GM12864 (cell line): ENCODE results near the gene NFKBIE.
A peak's percentile ranks its signal among the peaks of the same experiment; 100 is the strongest.
"Not testable (repeated sequence)": the region's sequence is repeated elsewhere in the genome, so short reads cannot be mapped to it uniquely, and the experiment has no call there.

ENCODE experiments used
- DNase-seq: peaks from one replicate; pipeline ENCODE4 v3.0.0-alpha.2; 2011; ENCODE audit warnings: low read depth
- H3K4me3 ChIP-seq: 2 replicates; pipeline ENCODE4 v1.5.1; 2011; ENCODE audit warnings: mild to moderate bottlenecking, low read depth, low read length, control low read depth
- CTCF ChIP-seq: IDR thresholded peaks from 2 replicates; pipeline ENCODE4 v1.5.1; 2011; ENCODE audit warnings: low read depth, mild to moderate bottlenecking, moderate library complexity, low read length, control low read depth, inconsistent platforms; ENCODE audit errors: missing control alignments

NFKBIE gene

DNA sequence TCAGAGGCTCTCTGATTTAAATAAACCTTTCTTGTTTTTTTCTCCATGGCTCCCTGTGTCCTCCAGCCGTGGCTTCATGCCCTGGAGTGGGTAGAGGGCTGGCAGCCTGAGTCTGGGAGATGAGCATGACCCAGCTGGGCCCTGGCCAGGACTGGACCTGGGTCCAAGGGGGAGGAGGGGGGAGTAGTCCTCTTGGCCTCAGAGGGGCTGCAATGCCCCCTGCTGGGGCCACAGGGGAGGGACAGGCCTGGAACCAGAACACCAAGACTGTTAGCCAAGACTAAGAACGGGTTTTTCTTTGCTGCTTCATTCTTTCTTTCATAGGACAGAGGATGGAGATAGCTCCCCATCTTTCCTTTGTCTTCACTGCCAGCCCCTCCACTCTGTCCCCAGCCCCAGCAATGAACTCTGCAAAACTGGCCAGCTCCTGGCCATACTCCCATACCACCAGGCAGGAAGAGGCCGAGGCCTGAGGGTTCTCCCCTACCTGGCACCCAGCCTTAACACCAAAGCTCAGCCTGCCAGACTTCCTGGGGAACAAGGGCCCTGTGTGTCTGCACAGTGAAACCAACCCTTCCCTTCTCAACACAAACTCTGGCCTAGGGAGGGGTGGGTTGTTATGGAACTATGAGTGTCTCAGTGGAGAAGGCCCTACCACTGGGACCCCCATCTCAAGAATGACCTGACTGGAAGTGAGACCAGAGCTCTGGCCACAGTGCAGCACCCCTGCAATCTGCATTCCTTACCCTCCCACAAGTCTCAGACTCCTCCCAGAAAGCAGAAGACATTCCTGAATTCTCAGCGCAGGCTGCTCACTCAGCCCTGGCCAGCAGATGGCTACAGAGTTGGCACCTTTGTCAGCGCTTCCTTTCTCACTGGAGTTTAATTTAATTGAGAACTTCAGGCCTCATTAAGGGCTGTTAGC, 31.0 kb downstream of the NFKBIE start:
- peak; percentile 75 for TF ChIP-seq CTCF
- no peak overlapping the region for H3K4me3 ChIP-seq
- no peak for DNase-seq

GRCh38 chr6:44233567-44234100, 31.7 kb downstream of the NFKBIE start:
- no peak overlapping the region for H3K4me3 ChIP-seq
- no peak for DNase-seq
- TF ChIP-seq CTCF = no peak

DNA sequence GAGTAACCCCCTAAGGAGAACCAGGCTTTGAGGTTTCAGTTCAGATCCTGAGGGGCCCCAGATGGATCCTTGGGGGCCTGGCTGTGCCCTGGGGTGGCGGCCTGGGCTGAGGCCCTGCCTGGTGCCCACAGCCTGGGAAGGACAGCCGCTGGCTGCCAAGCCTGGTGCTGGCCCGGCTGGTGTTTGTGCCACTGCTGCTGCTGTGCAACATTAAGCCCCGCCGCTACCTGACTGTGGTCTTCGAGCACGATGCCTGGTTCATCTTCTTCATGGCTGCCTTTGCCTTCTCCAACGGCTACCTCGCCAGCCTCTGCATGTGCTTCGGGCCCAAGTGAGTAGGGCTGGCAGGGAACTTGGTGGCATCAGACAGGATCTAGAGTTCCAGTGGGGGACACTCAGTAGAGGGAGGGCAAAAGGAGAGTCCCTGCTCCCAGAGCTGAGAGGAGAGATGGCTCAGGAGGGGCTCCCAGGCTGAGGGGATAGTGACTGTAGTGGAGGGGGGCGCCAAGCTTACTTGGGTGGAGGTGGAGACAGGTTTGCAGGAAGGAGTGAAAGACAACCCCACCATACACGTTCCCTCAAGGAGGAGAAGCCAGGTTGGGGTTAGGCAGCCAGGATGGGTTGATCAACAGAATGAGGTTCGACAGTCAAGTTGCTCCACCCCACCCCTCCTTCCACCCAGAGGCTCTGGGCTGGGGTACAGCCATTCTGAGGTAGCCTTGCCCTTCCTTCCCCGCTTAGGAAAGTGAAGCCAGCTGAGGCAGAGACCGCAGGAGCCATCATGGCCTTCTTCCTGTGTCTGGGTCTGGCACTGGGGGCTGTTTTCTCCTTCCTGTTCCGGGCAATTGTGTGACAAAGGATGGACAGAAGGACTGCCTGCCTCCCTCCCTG, 32.4 kb downstream of the NFKBIE start:
- TF ChIP-seq CTCF = no peak
- H3K4me3 ChIP-seq = no peak overlapping the region
- DNase-seq = no peak

DNA sequence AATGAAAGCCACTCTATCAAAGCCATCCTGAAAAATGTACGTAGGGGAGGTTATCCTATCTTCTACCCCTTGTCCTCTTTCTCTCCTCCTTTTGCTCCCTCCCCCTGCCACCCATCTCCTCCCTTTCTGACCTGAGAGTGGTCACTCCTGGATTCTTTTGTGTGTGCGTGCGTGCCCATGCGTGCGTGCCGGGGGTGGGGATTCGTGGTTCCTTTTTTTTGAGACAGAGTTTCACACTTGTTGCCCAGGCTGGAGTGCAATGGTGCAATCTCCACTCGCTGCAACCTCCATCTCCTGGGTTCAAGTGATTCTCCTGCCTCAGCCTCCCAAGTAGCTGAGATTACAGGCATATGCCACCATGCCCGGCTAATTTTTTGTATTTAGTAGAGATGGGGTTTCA, 33.9 kb downstream of the NFKBIE start:
- not testable (repeated sequence) for DNase-seq, H3K4me3 ChIP-seq

DNA sequence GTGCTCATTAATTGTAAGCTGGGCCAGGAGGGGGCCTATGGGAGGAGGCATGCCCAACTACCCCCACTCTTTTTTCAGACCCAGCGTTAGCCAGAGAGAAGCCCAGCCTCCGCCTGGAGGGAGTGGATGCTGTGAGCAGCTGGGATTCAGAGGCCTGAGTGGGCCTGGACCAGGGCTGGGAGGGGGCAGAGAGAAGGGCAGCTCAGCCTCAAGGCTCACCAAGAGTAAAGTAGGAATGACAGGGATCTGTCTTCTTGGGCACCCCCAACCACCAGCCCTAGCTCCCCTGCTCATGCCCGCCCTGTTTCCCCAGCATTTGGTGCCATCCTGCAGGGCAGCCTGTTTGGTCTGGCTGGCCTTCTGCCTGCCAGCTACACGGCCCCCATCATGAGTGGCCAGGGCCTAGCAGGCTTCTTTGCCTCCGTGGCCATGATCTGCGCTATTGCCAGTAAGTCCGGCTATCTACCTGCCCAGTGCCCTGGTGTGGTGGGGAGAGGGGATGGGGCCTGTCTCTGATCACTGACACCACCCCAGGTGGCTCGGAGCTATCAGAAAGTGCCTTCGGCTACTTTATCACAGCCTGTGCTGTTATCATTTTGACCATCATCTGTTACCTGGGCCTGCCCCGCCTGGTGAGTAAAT, 35.2 kb downstream of the NFKBIE start:
- no peak for DNase-seq
- no peak for TF ChIP-seq CTCF
- no peak overlapping the region for H3K4me3 ChIP-seq

- no peak for TF ChIP-seq CTCF
These were observed 35.8 kb downstream of the NFKBIE start for GRCh38 chr6:44229376-44230033.

DNA sequence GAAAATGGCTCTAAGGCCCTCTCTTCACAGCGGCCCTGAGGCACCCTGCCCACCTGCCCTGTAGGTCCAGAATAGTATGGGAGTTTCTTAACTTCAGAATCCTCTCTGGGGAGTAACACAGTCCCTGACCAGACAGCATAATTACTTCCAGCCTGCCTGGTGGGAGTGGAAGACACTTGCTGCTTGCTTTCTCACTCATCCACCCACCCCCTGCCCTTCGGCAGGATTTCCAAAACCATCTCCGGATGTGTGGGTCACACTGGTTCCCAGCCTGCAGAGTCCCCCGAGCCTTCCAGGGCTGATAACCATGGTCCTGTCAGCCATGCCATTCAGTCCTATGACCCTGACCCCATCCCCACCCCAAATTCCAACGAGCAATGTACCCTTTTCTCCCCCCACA, 36.5 kb downstream of the NFKBIE start:
- DNase-seq = no peak
- H3K4me3 ChIP-seq = no peak overlapping the region
- no peak for TF ChIP-seq CTCF

More at GRCh38 chr6:44229376-44230033, 35.8 kb downstream of the NFKBIE start:
- DNase-seq = no peak
- H3K4me3 ChIP-seq = no peak overlapping the region
